Lung (tissue), 12 donors: ENCODE measurements around the gene IL16. TPM values are rescaled to one million over a fixed set of nuclear protein-coding genes. Genes with fewer than 3 reads are reported as not detected.

ENCODE experiments used
- ATAC-seq: fragments of 200-7000 bp; cut with Tn5 transposase; one replicate; pipeline ENCODE4 v1.9.1; 2020; ENCODE audit warnings: moderate number of reproducible peaks; ENCODE audit not compliant: insufficient read depth, low FRiP score
- DNase-seq, 3 donors: peaks; one replicate each; pipeline ENCODE4 v3.0.0-alpha.2; 2013 to 2017
- H3K27ac ChIP-seq, 2 donors: one replicate each; pipeline ENCODE4 v1.5.1; 2013; ENCODE audit warnings: mild to moderate bottlenecking in 2 of 2, moderate library complexity in 2 of 2, control low read depth in 1 of 2, inconsistent platforms in 1 of 2, low read depth in 1 of 2, low read length in 1 of 2
- H3K27me3 ChIP-seq, 3 donors: one replicate each; pipeline ENCODE4 v1.5.1; 2013; ENCODE audit warnings: low read length in 2 of 3; ENCODE audit not compliant: control insufficient read depth in 3 of 3, insufficient read depth in 3 of 3
- H3K36me3 ChIP-seq, 4 donors: one replicate each; pipeline ENCODE4 v1.5.1; 2013; ENCODE audit warnings: low read length in 4 of 4, mild to moderate bottlenecking in 1 of 4, moderate library complexity in 1 of 4; ENCODE audit not compliant: control insufficient read depth in 4 of 4, insufficient read depth in 4 of 4
- H3K4me1 ChIP-seq, 5 donors: one replicate each; pipeline ENCODE4 v1.5.1; 2013; ENCODE audit warnings: low read length in 5 of 5, mild to moderate bottlenecking in 2 of 5, moderate library complexity in 1 of 5; ENCODE audit not compliant: control insufficient read depth in 5 of 5, insufficient read depth in 5 of 5
- H3K4me3 ChIP-seq: one replicate; pipeline ENCODE4 v1.5.1; 2013; ENCODE audit warnings: mild to moderate bottlenecking, control low read depth, moderate library complexity
- H3K9ac ChIP-seq, 2 donors: one replicate each; pipeline ENCODE4 v1.5.1; 2013; ENCODE audit warnings: low read length in 2 of 2, control low read depth in 1 of 2; ENCODE audit not compliant: insufficient read depth in 1 of 2
- H3K9me3 ChIP-seq, 4 donors: one replicate each; pipeline ENCODE4 v1.5.1; 2013; ENCODE audit warnings: low read length in 3 of 4, mild to moderate bottlenecking in 1 of 4, moderate library complexity in 1 of 4; ENCODE audit not compliant: control insufficient read depth in 4 of 4, insufficient read depth in 3 of 4
- CTCF ChIP-seq: IDR thresholded peaks from 2 replicates; pipeline ENCODE4 v1.5.1; 2012; ENCODE audit warnings: mild to moderate bottlenecking; ENCODE audit errors: control extremely low read depth, extremely low read depth
- WGBS, 2 donors: extraction: QIAGEN DNeasy Blood & Tissue Kit; methylation state at CpG; one replicate each; pipeline ENCODE4 v1.1.7; 2013; 5-methylcytosine and 5-hydroxymethylcytosine counted together
- polyA plus RNA-seq, 2 donors: library from polyadenylated mRNA; stranded (reverse); fragments of 200-250 nt; gene quantifications; one replicate each; pipeline ENCODE4 v1.2.1, GENCODE V29; 2013
- total RNA-seq, 2 donors: library from RNA; depleted of rRNA in 1 of 2; stranded (reverse); fragments of >200 nt in 1 of 2; gene quantifications; one replicate each; pipeline ENCODE4 v1.2.1, GENCODE V29; 2014 to 2021
- donor health status: control.
- donor health status: control.
- donor health status: Bipolar disorder and iron deficiency.
- donor health status: healthy.
- donor health status: DM: yes; HTN: yes; CAD: no.

Gene IL16
- total and polyA plus RNA-seq, 4 donors = 18.8 to 45.4 (median 24.4) TPM

GRCh38 chr15:81284256-81285031 is 87.8 kb downstream of the IL16 start:
- H3K36me3 ChIP-seq = peaks cover 0 to 8% (median 3%) of the 10 kb centered on the region in 4 donors

GRCh38 chr15:81285461-81285860 is 88.8 kb downstream of the IL16 start:
- no peak for TF ChIP-seq CTCF

More at GRCh38 chr15:81284256-81285031, 87.8 kb downstream of the IL16 start:
- 64 to 74% methylated on average over 5 of the region's 5 CpGs for WGBS, 2 donors
- Histone ChIP-seq H3K4me1 (peaks cover 0 to 11% (median 0%) of the 10 kb centered on the region in 5 donors), H3K9ac (no peak overlapping the region), H3K4me3 (no peak overlapping the region), H3K9me3 (no peaks in the 10 kb centered on the region), H3K27me3 (no peaks in the 10 kb centered on the region), H3K27ac (peak overlapping the region in 1 of 2 donors; percentile 46)
- ATAC-seq (no peak), DNase-seq (peak in 1 of 3 donors; percentile 5)
- TF ChIP-seq CTCF = no peak

GRCh38 chr15:81286621-81287121 is 90.0 kb downstream of the IL16 start:
- ATAC-seq = no peak
- Histone ChIP-seq H3K27me3 (no peaks in the 10 kb centered on the region), H3K27ac (no peak overlapping the region)

More at GRCh38 chr15:81285461-81285860, 88.8 kb downstream of the IL16 start:
- peaks cover 0 to 8% (median 0%) of the 10 kb centered on the region in 5 donors for H3K4me1 ChIP-seq
- H3K9ac ChIP-seq = no peak overlapping the region
- DNase-seq = peak in 1 of 3 donors; percentile 2
- 91 to 94% methylated on average over 6 of the region's 6 CpGs for WGBS, 2 donors
- no peaks in the 10 kb centered on the region for H3K9me3 ChIP-seq
- H3K27ac ChIP-seq = no peak overlapping the region
- H3K36me3 ChIP-seq = peaks cover 0 to 8% (median 1%) of the 10 kb centered on the region in 4 donors
- no peak for ATAC-seq
- no peaks in the 10 kb centered on the region for H3K27me3 ChIP-seq
- H3K4me3 ChIP-seq = no peak overlapping the region

More at GRCh38 chr15:81286621-81287121, 90.0 kb downstream of the IL16 start:
- peaks cover 0 to 10% (median 1%) of the 10 kb centered on the region in 4 donors for H3K36me3 ChIP-seq
- no peak overlapping the region for H3K4me3 ChIP-seq
- WGBS, 2 donors = 31 to 63% methylated on average over 2 of the region's 2 CpGs
- DNase-seq = no peak
- no peak overlapping the region for H3K9ac ChIP-seq
- H3K9me3 ChIP-seq = no peaks in the 10 kb centered on the region
- TF ChIP-seq CTCF = no peak
- peaks cover 0 to 8% (median 0%) of the 10 kb centered on the region in 5 donors for H3K4me1 ChIP-seq
